ENCODE data around the gene CDCA5.

Gene CDCA5

DNA sequence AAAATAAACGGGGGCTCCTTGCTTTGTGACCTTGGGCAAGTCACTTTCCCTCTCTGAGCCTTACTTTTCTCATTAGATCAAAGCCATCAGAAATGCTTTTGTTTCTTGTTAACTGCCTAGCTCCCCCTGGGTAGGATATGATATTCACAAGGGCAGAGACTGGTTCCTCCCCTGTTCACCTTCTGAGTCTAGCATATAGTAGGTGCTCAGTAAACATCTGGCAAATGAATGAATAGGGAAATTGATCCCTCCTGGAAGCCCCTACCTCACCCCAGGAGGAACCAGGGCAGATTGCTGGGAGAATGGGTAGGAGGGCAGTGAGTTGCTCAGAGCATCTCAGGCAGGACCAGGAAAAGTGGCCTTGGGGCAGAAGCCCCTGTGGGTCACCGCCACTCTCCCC lies 49.4 kb downstream of the CDCA5 start:
- no peaks in the 10 kb centered on the region for H4K20me1 ChIP-seq (ENCODE audit: insufficient read depth, low read length)
- H3K9me3 ChIP-seq (ENCODE audit: low read length), result no peaks in the 10 kb centered on the region
- H3K4me2 ChIP-seq (ENCODE audit: low read length), result no peak overlapping the region
- no peak overlapping the region for H3K9ac ChIP-seq (ENCODE audit: low read length)
- H3K79me2 ChIP-seq (ENCODE audit: insufficient read depth, low read length), result no peaks in the 10 kb centered on the region
- H3F3A ChIP-seq (ENCODE audit: insufficient read depth, low read length), result no peaks in the 10 kb centered on the region
- H3K4me1 ChIP-seq (ENCODE audit: insufficient read depth, low read length, severe bottlenecking), result peaks cover 5% of the 10 kb centered on the region
- no peak for TF ChIP-seq EZH2 (IDR thresholded peaks at IDR 0.05; ENCODE audit: borderline replicate concordance, low read length)
- TF ChIP-seq, protein P1, sequence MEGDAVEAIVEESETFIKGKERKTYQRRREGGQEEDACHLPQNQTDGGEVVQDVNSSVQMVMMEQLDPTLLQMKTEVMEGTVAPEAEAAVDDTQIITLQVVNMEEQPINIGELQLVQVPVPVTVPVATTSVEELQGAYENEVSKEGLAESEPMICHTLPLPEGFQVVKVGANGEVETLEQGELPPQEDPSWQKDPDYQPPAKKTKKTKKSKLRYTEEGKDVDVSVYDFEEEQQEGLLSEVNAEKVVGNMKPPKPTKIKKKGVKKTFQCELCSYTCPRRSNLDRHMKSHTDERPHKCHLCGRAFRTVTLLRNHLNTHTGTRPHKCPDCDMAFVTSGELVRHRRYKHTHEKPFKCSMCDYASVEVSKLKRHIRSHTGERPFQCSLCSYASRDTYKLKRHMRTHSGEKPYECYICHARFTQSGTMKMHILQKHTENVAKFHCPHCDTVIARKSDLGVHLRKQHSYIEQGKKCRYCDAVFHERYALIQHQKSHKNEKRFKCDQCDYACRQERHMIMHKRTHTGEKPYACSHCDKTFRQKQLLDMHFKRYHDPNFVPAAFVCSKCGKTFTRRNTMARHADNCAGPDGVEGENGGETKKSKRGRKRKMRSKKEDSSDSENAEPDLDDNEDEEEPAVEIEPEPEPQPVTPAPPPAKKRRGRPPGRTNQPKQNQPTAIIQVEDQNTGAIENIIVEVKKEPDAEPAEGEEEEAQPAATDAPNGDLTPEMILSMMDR (IDR thresholded peaks at IDR 0.05; ENCODE audit: low read length), result no peak
- H3K36me3 ChIP-seq (ENCODE audit: insufficient read depth, low read length), result peaks cover 6% of the 10 kb centered on the region; the same call in 1 of the 2 replicates
- no peaks in the 10 kb centered on the region for H3K27me3 ChIP-seq (ENCODE audit: insufficient read depth, low read length)
- no peak overlapping the region for H2AFZ ChIP-seq (ENCODE audit: low read length)
- no peaks in the 10 kb centered on the region for H3K9me2 ChIP-seq (ENCODE audit: low read depth, low read length)
- H3K4me3 ChIP-seq (ENCODE audit: low read depth, low read length, poor library complexity, severe bottlenecking), result no peak overlapping the region
- no peak overlapping the region for H3K27ac ChIP-seq (ENCODE audit: low read depth, low read length, poor library complexity, severe bottlenecking)

DNA sequence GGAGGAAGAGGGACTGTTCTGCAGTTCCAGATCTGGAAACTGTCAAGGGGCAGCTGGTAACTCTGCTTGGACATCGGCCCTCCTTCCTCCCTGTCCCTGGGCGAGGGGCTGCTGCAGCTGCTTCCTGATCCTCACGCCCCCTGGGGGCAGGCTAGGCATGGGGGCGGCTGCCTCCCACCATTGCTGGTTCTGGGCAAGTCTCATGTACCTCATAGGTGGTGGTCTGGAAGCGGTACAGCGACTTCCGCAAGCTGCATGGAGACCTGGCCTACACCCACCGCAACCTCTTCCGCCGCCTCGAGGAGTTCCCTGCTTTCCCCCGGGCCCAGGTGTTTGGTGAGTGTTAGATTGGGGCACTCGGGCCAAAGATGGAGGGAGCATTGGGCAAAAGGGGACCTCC lies 51.6 kb downstream of the CDCA5 start:
- no peaks in the 10 kb centered on the region for H4K20me1 ChIP-seq (ENCODE audit: insufficient read depth, low read length)
- no peaks in the 10 kb centered on the region for H3F3A ChIP-seq (ENCODE audit: insufficient read depth, low read length)
- H3K27ac ChIP-seq (ENCODE audit: low read depth, low read length, poor library complexity, severe bottlenecking), result no peak overlapping the region
- peaks cover 11% of the 10 kb centered on the region for H3K4me1 ChIP-seq (ENCODE audit: insufficient read depth, low read length, severe bottlenecking)
- no peak overlapping the region for H3K4me3 ChIP-seq (ENCODE audit: low read depth, low read length, poor library complexity, severe bottlenecking)
- H3K9me2 ChIP-seq (ENCODE audit: low read depth, low read length), result no peaks in the 10 kb centered on the region
- no peaks in the 10 kb centered on the region for H3K79me2 ChIP-seq (ENCODE audit: insufficient read depth, low read length)
- H3K27me3 ChIP-seq (ENCODE audit: insufficient read depth, low read length), result no peaks in the 10 kb centered on the region
- no peak overlapping the region for H2AFZ ChIP-seq (ENCODE audit: low read length)
- H3K4me2 ChIP-seq (ENCODE audit: low read length), result no peak overlapping the region
- TF ChIP-seq, protein P1 (IDR thresholded peaks at IDR 0.05; ENCODE audit: low read length), result no peak
- no peak for TF ChIP-seq EZH2 (IDR thresholded peaks at IDR 0.05; ENCODE audit: borderline replicate concordance, low read length)
- no peaks in the 10 kb centered on the region for H3K9me3 ChIP-seq (ENCODE audit: low read length)
- no peaks in the 10 kb centered on the region; the same call in 1 of the 2 replicates for H3K36me3 ChIP-seq (ENCODE audit: insufficient read depth, low read length)
- no peak overlapping the region for H3K9ac ChIP-seq (ENCODE audit: low read length)

All from OCI-LY1 (cell line).